Thoracic aorta (tissue), 2 donors: Measurements from ENCODE around the gene ZRANB3. TPM values are rescaled to one million over a fixed set of nuclear protein-coding genes. Genes with fewer than 3 reads are reported as not detected.
"Not testable (repeated sequence)": the region's sequence is repeated elsewhere in the genome, so short reads cannot be mapped to it uniquely, and the experiment has no call there.

ENCODE experiments used
- ATAC-seq: fragments of 150-250 bp; one replicate; pipeline ENCODE4 v1.8.0; 2017; ENCODE audit warnings: low read depth; ENCODE audit not compliant: insufficient number of reproducible peaks, low FRiP score
- DNase-seq: peaks from one replicate; pipeline ENCODE4 v3.0.0-alpha.2; 2020; ENCODE audit warnings: low spot score
- H3K27ac ChIP-seq, 2 donors: fragments of 200-600 bp; sonication (generic); 1 replicate in 1 of 2; 2 replicates in 1 of 2; pipeline ENCODE4 v1.5.1; 2016; ENCODE audit warnings: mild to moderate bottlenecking in 2 of 2, moderate library complexity in 2 of 2
- H3K27me3 ChIP-seq: fragments of 200-600 bp; sonication (generic); replicated peaks from 2 replicates; pipeline ENCODE4 v1.6.0; 2016; ENCODE audit warnings: mild to moderate bottlenecking; ENCODE audit not compliant: insufficient read depth
- H3K36me3 ChIP-seq: fragments of 200-600 bp; sonication (generic); one replicate; pipeline ENCODE4 v1.5.1; 2016
- H3K4me1 ChIP-seq, 2 donors: fragments of 200-600 bp; sonication (generic); 1 replicate in 1 of 2; 2 replicates in 1 of 2; pipeline versions ENCODE4 v1.5.1 to v1.6.0; 2016; ENCODE audit warnings: low read depth in 2 of 2, mild to moderate bottlenecking in 1 of 2; ENCODE audit not compliant: control insufficient read depth in 1 of 2
- H3K4me3 ChIP-seq: fragments of 200-600 bp; sonication (generic); 2 replicates; pipeline ENCODE4 v1.5.1; 2016; ENCODE audit warnings: mild to moderate bottlenecking
- H3K9me3 ChIP-seq: fragments of 200-600 bp; sonication (generic); 2 replicates; pipeline ENCODE4 v1.5.1; 2016
- CTCF ChIP-seq: fragments of 200-600 bp; sonication (generic); IDR thresholded peaks from one replicate; pipeline ENCODE4 v1.5.1; 2019; ENCODE audit warnings: antibody characterized with exemption
- total RNA-seq, 2 donors: library from RNA; depleted of rRNA; stranded (reverse); fragments of >200 nt; gene quantifications; one replicate each; pipeline versions ENCODE4 v1.1.0 to v1.2.3, GENCODE V29; 2016

ZRANB3 gene
- total RNA-seq, 2 donors from 2014 or later: 3.2 to 4.2 TPM

GRCh38 chr2:135546436-135546835 lies 15.4 kb upstream of the ZRANB3 start:
- Histone ChIP-seq H3K9me3 (no peaks in the 10 kb centered on the region), H3K27ac (no peak overlapping the region), H3K4me1 (no peaks in the 10 kb centered on the region), H3K4me3 (no peak overlapping the region), H3K36me3 (no peaks in the 10 kb centered on the region), H3K27me3 (no peaks in the 10 kb centered on the region)
- ATAC-seq (no peak), DNase-seq (no peak)
- no peak for TF ChIP-seq CTCF

GRCh38 chr2:135533545-135533944 lies 2.5 kb upstream of the ZRANB3 start:
- not testable (repeated sequence) for H3K27me3 ChIP-seq, H3K36me3 ChIP-seq, DNase-seq, H3K4me3 ChIP-seq, ATAC-seq, H3K9me3 ChIP-seq, H3K27ac ChIP-seq
- H3K4me1 ChIP-seq: peaks cover 10 to 20% of the 10 kb centered on the region in 2 donors

GRCh38 chr2:135532581-135532980 lies 1.6 kb upstream of the ZRANB3 start:
- DNase-seq: no peak
- Histone ChIP-seq H3K4me3 (peak overlapping the region; percentile 83), H3K36me3 (no peaks in the 10 kb centered on the region), H3K9me3 (no peaks in the 10 kb centered on the region), H3K27me3 (no peaks in the 10 kb centered on the region), H3K4me1 (peaks cover 10 to 20% of the 10 kb centered on the region in 2 donors), H3K27ac (no peak overlapping the region)
- TF ChIP-seq CTCF: no peak
- ATAC-seq: no peak

GRCh38 chr2:135531231-135532197 lies 496 bp upstream of the ZRANB3 start, which contains the start of gene R3HDM1:
Gene R3HDM1 (plus strand): TSS chr2:135531484. CDS start chr2:135604846, 73,362 bp downstream.
- DNase-seq (peak; percentile 99), ATAC-seq (peak; percentile 99)
- H3K27ac ChIP-seq: peak within 1 kb of the TSS; percentile 87 to 97
- H3K4me3 ChIP-seq: peak within 1 kb of the TSS; percentile 83
- H3K9me3 ChIP-seq: no peaks in the 10 kb centered on the region
- no peaks in the 10 kb centered on the region for H3K27me3 ChIP-seq
- TF ChIP-seq CTCF: no peak
- no peaks in the 10 kb centered on the region for H3K36me3 ChIP-seq
- peaks cover 10 to 20% of the 10 kb centered on the region in 2 donors for H3K4me1 ChIP-seq

- no peak for TF ChIP-seq CTCF
- no peak for ATAC-seq
- Histone ChIP-seq H3K9me3 (no peaks in the 10 kb centered on the region), H3K27ac (no peak overlapping the region), H3K36me3 (no peaks in the 10 kb centered on the region), H3K27me3 (no peaks in the 10 kb centered on the region), H3K4me1 (peaks cover 10 to 12% of the 10 kb centered on the region in 2 donors), H3K4me3 (no peak overlapping the region)
- no peak for DNase-seq
Observed at GRCh38 chr2:135528006-135528405, 3.0 kb downstream of the ZRANB3 start.
